Neural cell (in vitro differentiated cells): Measurements from ENCODE around the gene TGOLN2. TPM values are rescaled to one million over a fixed set of nuclear protein-coding genes. Genes with fewer than 3 reads are reported as not detected.
"Not testable (repeated sequence)": the region's sequence is repeated elsewhere in the genome, so short reads cannot be mapped to it uniquely, and the experiment has no call there.

Experiments used
- H2AFZ ChIP-seq: fragments of 200-600, 300-800 bp; sonication (generic), shearing (Covaris generic); 2 replicates; pipeline ENCODE4 v1.6.0; 2014; ENCODE audit warnings: low read depth, mild to moderate bottlenecking, antibody characterized with exemption, low read length, moderate library complexity
- H3F3A ChIP-seq: fragments of 200-600 bp; shearing (Covaris generic); 2 replicates; pipeline ENCODE4 v1.6.1; 2016; ENCODE audit warnings: mild to moderate bottlenecking, moderate library complexity, mixed read lengths, antibody characterized with exemption, low read length; ENCODE audit not compliant: insufficient read depth, poor library complexity, severe bottlenecking
- H3K27ac ChIP-seq: fragments of 200-600, 300-800 bp; sonication (generic), shearing (Covaris generic); 2 replicates; pipeline ENCODE4 v1.5.1; 2014; ENCODE audit warnings: mild to moderate bottlenecking, low read length, moderate library complexity
- H3K27me3 ChIP-seq: fragments of 300-800, 200-600 bp; sonication (generic), shearing (Covaris generic); 2 replicates; pipeline ENCODE4 v1.6.0; 2014; ENCODE audit warnings: mild to moderate bottlenecking, low read depth, low read length, moderate library complexity; ENCODE audit not compliant: insufficient read depth
- H3K36me3 ChIP-seq: fragments of 300-800, 200-600 bp; sonication (generic), shearing (Covaris generic); 2 replicates; pipeline ENCODE4 v1.5.1; 2014; ENCODE audit warnings: mild to moderate bottlenecking, antibody characterized with exemption, low read length, moderate library complexity; ENCODE audit not compliant: insufficient read depth
- H3K4me2 ChIP-seq: fragments of 300-800, 200-600 bp; sonication (generic), shearing (Covaris generic); 2 replicates; pipeline ENCODE4 v1.6.0; 2014; ENCODE audit warnings: mild to moderate bottlenecking, low read length
- H3K4me3 ChIP-seq: fragments of 300-800, 200-600 bp; sonication (generic), shearing (Covaris generic); 2 replicates; pipeline ENCODE4 v1.5.1; 2014; ENCODE audit warnings: mild to moderate bottlenecking, low read length, moderate library complexity
- H3K79me2 ChIP-seq: fragments of 200-600 bp; shearing (Covaris generic); replicated peaks from 2 replicates; pipeline ENCODE4 v1.6.0; 2014; ENCODE audit warnings: mild to moderate bottlenecking, low read length, moderate library complexity; ENCODE audit not compliant: insufficient read depth
- H3K9ac ChIP-seq: fragments of 300-800, 200-600 bp; sonication (generic), shearing (Covaris generic); 2 replicates; pipeline ENCODE4 v1.6.1; 2016; ENCODE audit warnings: mild to moderate bottlenecking, low read length, mixed read lengths
- H3K9me2 ChIP-seq: fragments of 200-600 bp; shearing (Covaris generic); 2 replicates; pipeline ENCODE4 v1.6.1; 2016; ENCODE audit warnings: mild to moderate bottlenecking, low read length, mixed read lengths; ENCODE audit not compliant: insufficient read depth
- H3K9me3 ChIP-seq: fragments of 200-600, 300-800 bp; sonication (generic), shearing (Covaris generic); 2 replicates; pipeline ENCODE4 v1.6.1; 2016; ENCODE audit warnings: mild to moderate bottlenecking, mixed run types, low read length, moderate library complexity, mixed read lengths
- H4K20me1 ChIP-seq: fragments of 200-600 bp; shearing (Covaris generic); 2 replicates; pipeline ENCODE4 v1.6.1; 2016; ENCODE audit warnings: mild to moderate bottlenecking, mixed run types; ENCODE audit not compliant: insufficient read depth
- EP300 ChIP-seq: fragments of 450-650 bp; conservative IDR thresholded peaks from 2 replicates; pipeline ENCODE4 v1.6.1; 2014; ENCODE audit warnings: antibody characterized with exemption, mild to moderate bottlenecking, moderate library complexity; ENCODE audit not compliant: poor library complexity, severe bottlenecking
- EZH2 ChIP-seq: fragments of 200-600, 300-800 bp; shearing (Covaris generic), sonication (generic); IDR thresholded peaks from 2 replicates; pipeline ENCODE4 v1.6.1; 2014; ENCODE audit warnings: antibody characterized with exemption, low read length, borderline replicate concordance, mild to moderate bottlenecking; ENCODE audit not compliant: insufficient read depth, poor library complexity, severe bottlenecking
- MXI1 ChIP-seq: fragments of 450-650 bp; conservative IDR thresholded peaks from 2 replicates; pipeline ENCODE4 v1.6.1; 2014; ENCODE audit warnings: antibody characterized with exemption, mild to moderate bottlenecking; ENCODE audit not compliant: poor library complexity, severe bottlenecking
- POLR2AphosphoS5 ChIP-seq: IDR thresholded peaks from 2 replicates; pipeline ENCODE4 v1.6.1; 2012
- RAD21 ChIP-seq: fragments of 450-650 bp; conservative IDR thresholded peaks from 2 replicates; pipeline ENCODE4 v1.6.1; 2014; ENCODE audit warnings: antibody characterized with exemption, mild to moderate bottlenecking, moderate library complexity
- SMC3 ChIP-seq: fragments of 450-650 bp; conservative IDR thresholded peaks from 2 replicates; pipeline ENCODE4 v1.6.1; 2014; ENCODE audit warnings: antibody characterized with exemption, mild to moderate bottlenecking, moderate library complexity; ENCODE audit not compliant: poor library complexity
- TAF1 ChIP-seq: IDR thresholded peaks from 2 replicates; pipeline ENCODE4 v1.6.1; 2012; ENCODE audit warnings: low read depth
- polyA plus RNA-seq: library from polyadenylated mRNA; depleted of rRNA; stranded (reverse); fragments of >200 nt; gene quantifications from 2 replicates; pipeline ENCODE4 v1.2.3, GENCODE V29; 2014
- TF ChIP-seq, protein P1 (sequence below): fragments of 450-650 bp; IDR thresholded peaks from 2 replicates; pipeline ENCODE4 v1.5.1; 2014; ENCODE audit warnings: antibody characterized with exemption, mild to moderate bottlenecking, moderate library complexity; ENCODE audit not compliant: poor library complexity, severe bottlenecking
- TF ChIP-seq, protein P2 (sequence below): IDR thresholded peaks from 2 replicates; pipeline ENCODE4 v1.6.1; 2012; ENCODE audit warnings: borderline replicate concordance

The TGOLN2 gene
- polyA plus RNA-seq, 1 donor from 2014 or later, result 22.7 TPM

DNA sequence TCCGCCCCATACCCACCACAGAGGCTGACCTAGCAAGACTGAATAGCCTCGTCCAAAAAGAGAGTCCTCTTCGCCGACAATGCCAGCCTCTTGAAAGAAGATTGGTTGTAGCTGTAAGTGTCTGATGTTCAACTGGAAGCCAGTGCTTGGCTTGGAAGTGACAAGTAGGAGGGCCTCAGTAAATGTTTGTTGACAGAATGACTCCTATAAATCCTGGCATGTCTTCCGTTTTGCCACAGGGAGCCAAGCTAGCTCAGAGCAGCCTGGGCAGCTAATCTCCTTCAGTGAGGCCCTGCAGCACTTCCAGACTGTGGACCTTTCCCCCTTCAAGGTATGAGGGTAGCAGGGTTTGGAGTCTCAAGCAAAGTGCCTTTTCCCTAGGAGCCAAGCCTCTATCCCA is 41.7 kb upstream of the TGOLN2 start:
- no peak overlapping the region for H3K27ac ChIP-seq
- H3K79me2 ChIP-seq, result no peaks in the 10 kb centered on the region
- no peaks in the 10 kb centered on the region for H4K20me1 ChIP-seq
- H3K4me2 ChIP-seq, result no peak overlapping the region
- no peaks in the 10 kb centered on the region for H3F3A ChIP-seq
- no peaks in the 10 kb centered on the region for H3K36me3 ChIP-seq
- H3K9me2 ChIP-seq, result no peaks in the 10 kb centered on the region
- H3K4me3 ChIP-seq, result no peak overlapping the region
- no peaks in the 10 kb centered on the region for H3K27me3 ChIP-seq
- no peak for TF ChIP-seq SMC3
- TF ChIP-seq EP300, result no peak
- no peaks in the 10 kb centered on the region for H3K9me3 ChIP-seq
- no peak overlapping the region for H2AFZ ChIP-seq
- H3K9ac ChIP-seq, result no peak overlapping the region

DNA sequence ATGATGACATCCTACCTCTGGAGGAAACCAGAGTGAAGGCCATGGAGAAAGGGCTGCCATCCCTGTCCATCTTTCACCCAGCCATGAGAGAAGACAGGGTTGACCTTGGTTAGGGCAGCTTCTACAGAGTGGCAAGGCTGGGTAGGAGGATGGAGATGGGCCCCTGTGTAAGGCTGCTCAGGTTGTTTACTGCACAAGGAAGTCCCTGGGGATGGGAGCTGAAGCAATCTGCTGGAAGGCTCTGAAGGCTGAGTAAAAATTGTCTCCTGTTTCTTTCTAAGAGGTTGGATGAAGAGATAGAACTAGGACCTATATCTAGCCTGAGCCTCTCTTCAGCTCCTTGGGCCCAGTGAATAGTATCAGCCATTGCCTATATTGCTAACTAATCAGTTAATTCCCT is 41.1 kb upstream of the TGOLN2 start:
- no peak overlapping the region for H2AFZ ChIP-seq
- no peaks in the 10 kb centered on the region for H4K20me1 ChIP-seq
- H3K9me3 ChIP-seq, result no peaks in the 10 kb centered on the region
- no peak overlapping the region for H3K4me3 ChIP-seq
- H3K4me2 ChIP-seq, result no peak overlapping the region
- no peaks in the 10 kb centered on the region for H3K27me3 ChIP-seq
- no peak overlapping the region for H3K9ac ChIP-seq
- H3K27ac ChIP-seq, result no peak overlapping the region
- no peaks in the 10 kb centered on the region for H3F3A ChIP-seq
- no peaks in the 10 kb centered on the region for H3K36me3 ChIP-seq
- no peaks in the 10 kb centered on the region for H3K79me2 ChIP-seq
- TF ChIP-seq, protein P1, sequence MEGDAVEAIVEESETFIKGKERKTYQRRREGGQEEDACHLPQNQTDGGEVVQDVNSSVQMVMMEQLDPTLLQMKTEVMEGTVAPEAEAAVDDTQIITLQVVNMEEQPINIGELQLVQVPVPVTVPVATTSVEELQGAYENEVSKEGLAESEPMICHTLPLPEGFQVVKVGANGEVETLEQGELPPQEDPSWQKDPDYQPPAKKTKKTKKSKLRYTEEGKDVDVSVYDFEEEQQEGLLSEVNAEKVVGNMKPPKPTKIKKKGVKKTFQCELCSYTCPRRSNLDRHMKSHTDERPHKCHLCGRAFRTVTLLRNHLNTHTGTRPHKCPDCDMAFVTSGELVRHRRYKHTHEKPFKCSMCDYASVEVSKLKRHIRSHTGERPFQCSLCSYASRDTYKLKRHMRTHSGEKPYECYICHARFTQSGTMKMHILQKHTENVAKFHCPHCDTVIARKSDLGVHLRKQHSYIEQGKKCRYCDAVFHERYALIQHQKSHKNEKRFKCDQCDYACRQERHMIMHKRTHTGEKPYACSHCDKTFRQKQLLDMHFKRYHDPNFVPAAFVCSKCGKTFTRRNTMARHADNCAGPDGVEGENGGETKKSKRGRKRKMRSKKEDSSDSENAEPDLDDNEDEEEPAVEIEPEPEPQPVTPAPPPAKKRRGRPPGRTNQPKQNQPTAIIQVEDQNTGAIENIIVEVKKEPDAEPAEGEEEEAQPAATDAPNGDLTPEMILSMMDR, result no peak
- no peak for TF ChIP-seq MXI1
- no peak for TF ChIP-seq EP300
- no peak for TF ChIP-seq EZH2
- TF ChIP-seq SMC3, result no peak
- TF ChIP-seq TAF1, result no peak
- no peak for TF ChIP-seq RAD21
- TF ChIP-seq POLR2AphosphoS5, result no peak
- TF ChIP-seq, protein P2, sequence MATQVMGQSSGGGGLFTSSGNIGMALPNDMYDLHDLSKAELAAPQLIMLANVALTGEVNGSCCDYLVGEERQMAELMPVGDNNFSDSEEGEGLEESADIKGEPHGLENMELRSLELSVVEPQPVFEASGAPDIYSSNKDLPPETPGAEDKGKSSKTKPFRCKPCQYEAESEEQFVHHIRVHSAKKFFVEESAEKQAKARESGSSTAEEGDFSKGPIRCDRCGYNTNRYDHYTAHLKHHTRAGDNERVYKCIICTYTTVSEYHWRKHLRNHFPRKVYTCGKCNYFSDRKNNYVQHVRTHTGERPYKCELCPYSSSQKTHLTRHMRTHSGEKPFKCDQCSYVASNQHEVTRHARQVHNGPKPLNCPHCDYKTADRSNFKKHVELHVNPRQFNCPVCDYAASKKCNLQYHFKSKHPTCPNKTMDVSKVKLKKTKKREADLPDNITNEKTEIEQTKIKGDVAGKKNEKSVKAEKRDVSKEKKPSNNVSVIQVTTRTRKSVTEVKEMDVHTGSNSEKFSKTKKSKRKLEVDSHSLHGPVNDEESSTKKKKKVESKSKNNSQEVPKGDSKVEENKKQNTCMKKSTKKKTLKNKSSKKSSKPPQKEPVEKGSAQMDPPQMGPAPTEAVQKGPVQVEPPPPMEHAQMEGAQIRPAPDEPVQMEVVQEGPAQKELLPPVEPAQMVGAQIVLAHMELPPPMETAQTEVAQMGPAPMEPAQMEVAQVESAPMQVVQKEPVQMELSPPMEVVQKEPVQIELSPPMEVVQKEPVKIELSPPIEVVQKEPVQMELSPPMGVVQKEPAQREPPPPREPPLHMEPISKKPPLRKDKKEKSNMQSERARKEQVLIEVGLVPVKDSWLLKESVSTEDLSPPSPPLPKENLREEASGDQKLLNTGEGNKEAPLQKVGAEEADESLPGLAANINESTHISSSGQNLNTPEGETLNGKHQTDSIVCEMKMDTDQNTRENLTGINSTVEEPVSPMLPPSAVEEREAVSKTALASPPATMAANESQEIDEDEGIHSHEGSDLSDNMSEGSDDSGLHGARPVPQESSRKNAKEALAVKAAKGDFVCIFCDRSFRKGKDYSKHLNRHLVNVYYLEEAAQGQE, result no peak
- H3K9me2 ChIP-seq, result no peaks in the 10 kb centered on the region

DNA sequence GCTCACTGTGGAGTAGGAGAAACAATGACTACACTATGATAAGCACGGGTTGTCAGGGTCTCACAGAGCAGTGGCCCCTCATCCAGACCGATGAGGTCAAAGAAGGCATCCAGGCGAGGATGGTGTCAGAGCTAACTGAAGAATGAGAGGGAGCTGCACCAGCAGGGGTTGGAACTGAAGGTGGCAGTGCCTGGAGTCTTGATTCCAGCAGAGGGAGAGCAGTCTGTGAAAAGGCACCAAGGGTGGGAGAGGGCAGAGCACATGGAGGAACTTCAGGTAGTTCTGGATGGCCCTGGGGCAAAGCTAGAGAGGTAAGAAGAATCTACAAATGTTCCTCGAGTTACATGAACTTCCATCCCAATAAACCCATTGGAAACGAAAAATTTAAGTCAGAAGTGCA is 39.4 kb upstream of the TGOLN2 start:
- Histone ChIP-seq H2AFZ (no peak overlapping the region), H3K36me3 (no peaks in the 10 kb centered on the region), H4K20me1 (no peaks in the 10 kb centered on the region), H3K79me2 (no peaks in the 10 kb centered on the region), H3K27me3 (no peaks in the 10 kb centered on the region), H3K4me3 (no peak overlapping the region), H3K9ac (no peak overlapping the region), H3K9me3 (no peaks in the 10 kb centered on the region), H3K27ac (no peak overlapping the region), H3F3A (no peaks in the 10 kb centered on the region), H3K4me2 (no peak overlapping the region), H3K9me2 (no peaks in the 10 kb centered on the region)
- no peak for TF ChIP-seq EZH2

DNA sequence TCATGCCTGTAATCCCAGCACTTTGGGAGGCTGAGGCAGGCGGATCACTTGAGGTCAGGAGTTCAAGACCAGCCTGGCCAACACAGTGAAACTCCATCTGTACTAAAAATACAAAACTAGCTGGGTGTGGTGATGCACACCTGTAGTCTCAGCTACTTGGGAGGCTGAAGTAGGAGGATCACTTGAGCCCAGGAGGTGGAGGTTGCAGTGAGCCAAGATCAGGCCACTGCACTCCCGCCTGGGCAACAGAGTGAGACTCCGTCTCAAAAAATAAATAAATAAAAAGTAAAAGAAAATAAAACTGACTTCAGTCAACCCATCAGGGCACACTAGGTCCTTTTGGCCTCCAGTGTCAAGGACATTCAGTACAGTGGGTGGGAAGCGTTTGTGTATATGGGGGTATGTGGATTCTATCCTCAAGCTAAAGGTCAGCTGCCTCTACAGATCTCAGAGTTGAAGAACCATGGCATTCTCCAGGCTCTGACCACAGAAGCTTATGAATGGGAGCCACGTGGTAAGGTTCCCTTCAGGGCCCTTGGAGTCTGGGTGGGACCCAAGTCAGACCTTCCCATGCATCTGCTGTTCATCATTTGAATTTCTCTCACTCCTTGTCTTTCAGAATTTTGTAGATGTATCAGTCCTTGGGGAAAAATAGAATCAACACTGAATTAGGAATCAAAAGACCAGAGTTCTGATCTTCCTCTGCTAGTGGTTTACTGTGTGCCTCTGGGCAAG is 35.0 kb upstream of the TGOLN2 start:
- H3K27ac ChIP-seq, H3K27me3 ChIP-seq, H3K4me2 ChIP-seq, H3K9me3 ChIP-seq, H3F3A ChIP-seq, H3K79me2 ChIP-seq, H3K4me3 ChIP-seq, H3K9ac ChIP-seq, H3K36me3 ChIP-seq, H4K20me1 ChIP-seq, H3K9me2 ChIP-seq, H2AFZ ChIP-seq: not testable (repeated sequence)
